Stimulated activated CD8-positive, alpha-beta memory T cell treated with anti-CD3 and anti-CD28 coated beads, Interleukin-15, amount 100 ng/mL, for 4 hours (primary cell): Measurements from ENCODE around the gene NUDT13.

Experiments
- DNase-seq, 2 donors: peaks; one replicate each; pipeline ENCODE4 v3.0.0-alpha.2; 2020; ENCODE audit warnings: low read depth in 2 of 2

NUDT13 gene

GRCh38 chr10:73110345-73110849 lies at the start of gene NUDT13:
NUDT13 (plus strand) TSS chr10:73110455; CDS start chr10:73114366, 3,911 bp downstream.
- DNase-seq: no peak

- DNase-seq: no peak
Measured at GRCh38 chr10:73060738-73061635, 49.3 kb upstream of the NUDT13 start.

DNA sequence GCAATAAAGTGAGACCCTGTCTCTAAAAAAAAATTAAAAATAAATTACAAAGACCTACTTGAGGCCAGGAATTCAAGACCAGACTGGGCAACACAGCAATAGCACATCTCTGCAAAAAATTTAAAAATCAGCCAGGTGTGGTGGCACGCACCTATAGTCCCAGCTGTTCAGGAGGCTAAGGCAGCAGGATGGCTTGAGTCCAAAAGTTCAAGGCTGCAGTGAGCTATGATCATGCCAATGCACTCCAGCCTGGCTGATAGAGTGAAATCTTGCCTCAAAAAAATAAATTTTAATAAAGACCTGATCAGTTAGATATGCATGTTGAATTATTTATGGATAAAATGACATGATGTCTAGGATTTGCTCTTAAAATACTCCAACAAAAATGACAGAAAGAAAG lies 48.5 kb upstream of the NUDT13 start:
- DNase-seq: no peak

- DNase-seq: no peak
Measured at GRCh38 chr10:73065441-73065840, 44.8 kb upstream of the NUDT13 start.

DNA sequence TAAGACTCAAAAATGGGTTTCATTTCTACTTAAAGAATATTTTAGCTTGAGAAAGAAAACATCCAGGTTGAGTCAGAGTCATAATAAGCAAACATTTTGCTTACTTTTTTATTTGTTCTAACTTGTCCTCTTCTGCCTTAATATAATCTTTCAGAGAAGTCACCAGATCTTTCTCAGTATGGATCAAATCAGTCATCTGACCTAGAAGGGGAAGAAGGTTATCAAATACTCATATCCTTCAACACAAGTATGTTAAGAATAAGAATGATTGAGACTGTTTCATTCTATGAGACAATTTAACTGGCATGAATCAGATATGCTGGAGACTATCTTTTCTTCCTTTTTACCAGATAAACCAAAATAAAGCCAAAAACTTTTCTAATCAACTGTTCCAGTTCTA lies 36.6 kb upstream of the NUDT13 start:
- no peak for DNase-seq

DNA sequence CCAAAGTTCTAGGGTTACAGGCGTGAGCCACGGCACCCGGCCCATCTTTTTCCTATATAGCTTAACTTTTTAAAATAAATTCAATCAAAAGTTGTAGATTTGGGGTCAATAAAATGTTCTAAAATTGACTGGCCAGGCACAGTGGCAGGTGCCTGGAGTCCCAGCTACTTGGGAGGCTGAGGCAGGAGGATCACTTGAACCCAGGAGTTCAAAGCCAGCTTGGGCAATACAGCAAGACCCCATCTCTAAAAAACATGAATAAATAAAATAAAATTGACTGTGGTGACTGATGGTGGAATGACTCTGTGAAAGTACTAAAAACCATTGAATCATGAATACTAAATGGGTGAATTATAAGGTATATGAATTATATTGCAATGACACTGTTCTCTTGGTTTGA lies 34.4 kb upstream of the NUDT13 start:
- DNase-seq: no peak

GRCh38 chr10:73076360-73077183 lies 33.7 kb upstream of the NUDT13 start:
- no peak for DNase-seq

DNA sequence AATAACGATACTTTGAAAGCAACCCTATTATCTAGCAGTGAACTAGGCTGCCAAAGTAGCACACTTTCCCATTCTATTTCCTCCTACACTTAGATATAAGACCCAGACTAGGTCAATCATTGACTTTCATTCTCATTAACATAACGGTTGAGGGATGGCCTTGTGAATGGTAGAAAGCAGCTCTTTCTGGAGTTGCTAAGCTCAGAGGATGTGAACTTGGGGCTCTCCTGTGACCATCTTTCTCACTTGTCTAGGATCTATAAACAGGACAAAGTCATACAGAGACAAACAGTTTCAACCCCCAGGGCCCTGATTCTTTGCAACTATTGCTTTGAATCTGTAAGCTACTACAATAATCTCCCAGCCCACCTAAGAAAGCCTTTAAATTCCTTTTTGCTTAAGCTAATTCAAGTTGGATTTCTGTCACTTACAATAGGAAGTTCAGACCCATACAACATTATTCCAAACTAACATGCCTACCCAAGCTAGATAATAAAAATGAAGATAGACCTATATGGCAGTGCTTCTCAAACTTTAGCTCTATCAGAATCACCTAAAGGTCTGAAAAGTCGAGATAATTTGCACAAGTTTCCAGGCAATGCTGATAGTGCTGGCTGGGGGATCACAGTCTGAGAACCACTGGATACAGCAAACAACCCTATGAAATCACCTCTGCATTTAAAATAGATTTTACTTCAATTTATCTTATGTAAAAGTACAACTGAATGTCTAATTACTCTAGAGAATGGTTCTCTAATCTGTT lies 30.3 kb upstream of the NUDT13 start:
- no peak for DNase-seq

- DNase-seq: no peak
Measured at GRCh38 chr10:73083221-73083620, 27.0 kb upstream of the NUDT13 start.

GRCh38 chr10:73084209-73084608 lies 26.0 kb upstream of the NUDT13 start:
- DNase-seq: no peak

DNA sequence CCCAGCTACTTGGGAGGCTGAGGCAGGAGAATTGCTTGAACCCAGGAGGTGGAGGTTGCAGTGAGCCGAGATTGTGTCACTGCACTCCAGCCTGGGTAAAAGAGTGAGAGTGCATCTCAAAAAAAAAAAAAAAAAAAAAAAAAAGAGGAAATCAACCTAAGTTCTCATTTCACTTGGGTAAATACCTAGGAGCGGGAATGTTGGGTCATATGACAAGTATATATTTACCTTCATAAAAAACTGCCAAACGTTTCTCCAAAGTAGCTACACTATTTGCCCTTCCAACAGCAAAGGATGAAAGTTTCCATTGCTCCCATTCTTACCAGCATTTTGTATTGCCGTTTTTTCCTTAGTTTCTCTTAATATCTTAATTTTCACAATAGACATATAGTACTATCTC lies 23.4 kb upstream of the NUDT13 start:
- DNase-seq: no peak

DNA sequence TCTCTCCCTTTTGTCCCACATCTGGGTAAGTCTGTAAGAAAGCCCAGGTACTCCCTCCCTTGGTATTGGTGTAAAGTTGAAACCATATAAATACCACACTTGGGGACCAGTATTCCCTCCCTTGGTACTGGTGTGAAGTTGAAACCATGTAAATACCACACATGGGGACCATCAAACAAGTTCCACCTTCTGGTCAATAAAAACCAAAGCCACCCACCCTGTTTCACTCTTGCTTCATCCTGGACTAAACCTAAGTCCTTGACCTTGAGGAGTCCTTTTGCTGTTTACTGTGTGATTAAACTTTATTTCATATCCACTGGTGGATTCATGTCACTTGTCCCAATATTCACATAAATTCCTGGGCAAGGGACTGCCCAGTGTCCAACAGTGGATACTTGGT lies 22.0 kb upstream of the NUDT13 start:
- DNase-seq: no peak

- DNase-seq: no peak
Measured at GRCh38 chr10:73092830-73093229, 17.4 kb upstream of the NUDT13 start.

- no peak for DNase-seq
Measured at GRCh38 chr10:73093922-73094850, 16.1 kb upstream of the NUDT13 start.

GRCh38 chr10:73094986-73095480 lies 15.2 kb upstream of the NUDT13 start:
- DNase-seq: no peak

DNA sequence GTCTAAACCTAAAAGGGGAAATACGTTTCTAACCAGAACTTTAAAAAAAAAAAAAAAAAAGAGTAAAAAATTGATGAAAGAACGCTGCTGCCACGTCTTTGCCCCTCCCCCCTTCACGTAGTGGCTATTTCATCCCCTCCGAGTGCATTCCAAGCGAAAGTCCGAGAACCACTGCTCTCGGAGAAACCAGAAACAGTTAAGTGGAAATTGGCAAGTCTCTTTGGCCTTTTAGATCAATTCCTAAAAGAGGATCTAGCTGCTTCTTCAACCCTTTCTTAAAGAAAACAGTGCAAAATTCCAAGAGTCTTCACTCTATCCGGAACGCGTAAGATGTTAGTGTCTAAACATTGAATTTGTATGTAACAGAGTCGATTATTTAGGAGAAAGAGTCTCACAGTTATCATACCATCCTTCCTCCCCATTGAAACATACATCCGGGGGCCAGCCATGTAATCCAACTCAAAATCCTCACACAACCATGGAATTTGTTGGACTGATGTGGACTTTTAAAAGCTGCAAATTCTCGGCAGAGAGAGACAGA lies 14.7 kb upstream of the NUDT13 start:
- DNase-seq: no peak

DNA sequence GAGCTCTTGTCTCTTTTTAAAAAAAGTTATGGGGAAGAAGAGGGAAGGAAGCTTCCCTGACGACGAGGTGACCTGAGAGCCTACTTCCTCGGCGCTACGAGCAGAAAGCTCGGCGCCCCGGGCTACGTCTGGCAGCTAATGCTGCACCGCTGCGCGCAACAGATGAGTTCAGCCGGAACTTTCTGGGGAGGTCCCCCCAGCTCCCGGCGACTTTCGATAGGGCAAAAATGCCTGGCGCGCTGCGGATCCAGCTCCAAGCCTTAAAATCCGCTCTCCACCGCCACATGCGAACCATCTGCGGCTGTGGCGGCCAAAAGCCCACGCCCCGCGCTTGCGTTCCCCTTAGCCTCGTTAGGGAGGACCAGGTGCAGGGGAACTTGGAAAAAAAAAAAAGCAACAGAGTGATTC lies 14.2 kb upstream of the NUDT13 start:
- DNase-seq: peak; percentile 34 to 41

- DNase-seq: peak; percentile 97 to 99
Measured at GRCh38 chr10:73096449-73097304, 13.6 kb upstream of the NUDT13 start, which contains the start of gene P4HA1. P4HA1 (minus strand) TSS chr10:73096866; CDS start chr10:73074883, 21,983 bp downstream.

GRCh38 chr10:73097305-73097670 lies 13.0 kb upstream of the NUDT13 start:
- no peak for DNase-seq
